Colon (tissue), 2 donors: ENCODE measurements around the gene AMN1.

Experiments used
- FAIRE-seq: peaks from 2 replicates; lab custom pipeline; 2012; peaks lifted over from hg19 to GRCh38; lab: Jason Lieb, UNC
- donor health status: control.
- donor health status: control.

AMN1 gene

DNA sequence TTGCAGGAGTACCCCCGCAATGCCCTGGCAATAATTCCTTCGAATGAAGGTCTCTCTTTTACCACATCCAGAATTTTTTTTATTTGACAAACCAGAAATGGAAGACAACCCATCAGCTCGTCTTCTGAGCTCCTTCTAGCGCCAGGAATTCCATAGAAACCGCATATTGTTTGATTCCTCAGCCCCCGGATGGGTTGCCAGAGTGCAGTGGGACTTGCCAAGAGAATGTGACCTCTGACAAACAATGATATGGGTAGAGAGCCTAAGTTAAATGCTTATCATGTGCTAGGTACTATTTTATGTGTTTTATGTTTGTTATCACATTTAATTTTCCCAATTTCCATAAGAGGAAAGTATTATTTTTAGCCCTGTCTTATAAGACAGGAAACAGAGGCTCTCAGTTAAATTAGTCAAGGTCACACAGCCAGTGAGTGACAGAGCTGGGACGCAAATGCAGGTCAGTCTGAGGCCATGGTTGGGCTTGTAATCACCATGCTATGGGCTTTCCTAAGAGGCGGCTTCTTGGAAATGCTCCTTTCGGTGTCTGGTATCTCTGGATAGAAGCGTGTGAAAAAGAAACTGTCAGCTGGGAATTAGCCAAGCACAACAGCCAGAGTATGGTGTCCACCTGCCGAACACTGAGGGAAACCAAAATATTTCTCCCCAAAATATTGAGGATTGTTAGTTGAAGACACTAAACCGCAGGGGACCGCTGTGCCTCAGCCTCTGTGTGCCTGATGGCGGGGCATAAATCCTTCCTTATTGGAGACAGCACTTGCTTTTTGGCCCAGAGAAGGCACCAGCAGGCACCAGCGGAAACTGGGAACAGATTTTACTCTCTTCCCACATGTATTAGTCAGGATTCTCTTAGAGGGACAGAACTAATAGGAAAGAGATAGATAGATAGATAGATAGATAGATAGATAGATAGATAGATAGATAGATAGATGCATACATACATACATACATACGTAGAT is 98.8 kb downstream of the AMN1 start:
- no peak for FAIRE-seq

GRCh38 chr12:31627456-31628054 is 101.3 kb downstream of the AMN1 start:
- FAIRE-seq = no peak

GRCh38 chr12:31626270-31626995 is 102.4 kb downstream of the AMN1 start:
- no peak for FAIRE-seq

DNA sequence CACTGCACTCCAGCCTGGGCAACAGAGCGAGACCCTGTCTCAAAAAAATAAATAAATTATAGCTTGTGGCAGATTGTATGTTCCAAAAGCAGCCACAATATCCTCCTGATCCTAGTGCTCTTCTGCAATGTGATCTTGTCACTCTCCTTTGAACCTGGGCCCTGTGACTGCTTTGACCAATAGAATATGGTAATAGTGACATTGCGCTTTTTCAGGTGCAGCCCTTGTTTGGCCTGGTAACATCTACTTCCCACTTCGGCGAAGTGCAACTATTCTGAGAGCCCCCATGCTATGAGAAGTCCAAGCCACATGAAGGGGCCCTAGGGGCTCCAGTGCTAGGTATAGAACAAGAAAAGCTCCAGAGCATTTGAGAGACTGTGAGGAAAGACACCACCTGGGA is 106.8 kb downstream of the AMN1 start:
- no peak for FAIRE-seq
